Measurements from ENCODE around the gene ATG3. TPM values are rescaled to one million over a fixed set of nuclear protein-coding genes. Genes with fewer than 3 reads are reported as not detected.
A peak's percentile ranks its signal among the peaks of the same experiment; 100 is the strongest.

ATG3 gene
- 51.1 TPM for polyA plus RNA-seq (2013, experiment 1 of 2)
- 54.1 TPM for polyA plus RNA-seq (2013, experiment 2 of 2)

DNA sequence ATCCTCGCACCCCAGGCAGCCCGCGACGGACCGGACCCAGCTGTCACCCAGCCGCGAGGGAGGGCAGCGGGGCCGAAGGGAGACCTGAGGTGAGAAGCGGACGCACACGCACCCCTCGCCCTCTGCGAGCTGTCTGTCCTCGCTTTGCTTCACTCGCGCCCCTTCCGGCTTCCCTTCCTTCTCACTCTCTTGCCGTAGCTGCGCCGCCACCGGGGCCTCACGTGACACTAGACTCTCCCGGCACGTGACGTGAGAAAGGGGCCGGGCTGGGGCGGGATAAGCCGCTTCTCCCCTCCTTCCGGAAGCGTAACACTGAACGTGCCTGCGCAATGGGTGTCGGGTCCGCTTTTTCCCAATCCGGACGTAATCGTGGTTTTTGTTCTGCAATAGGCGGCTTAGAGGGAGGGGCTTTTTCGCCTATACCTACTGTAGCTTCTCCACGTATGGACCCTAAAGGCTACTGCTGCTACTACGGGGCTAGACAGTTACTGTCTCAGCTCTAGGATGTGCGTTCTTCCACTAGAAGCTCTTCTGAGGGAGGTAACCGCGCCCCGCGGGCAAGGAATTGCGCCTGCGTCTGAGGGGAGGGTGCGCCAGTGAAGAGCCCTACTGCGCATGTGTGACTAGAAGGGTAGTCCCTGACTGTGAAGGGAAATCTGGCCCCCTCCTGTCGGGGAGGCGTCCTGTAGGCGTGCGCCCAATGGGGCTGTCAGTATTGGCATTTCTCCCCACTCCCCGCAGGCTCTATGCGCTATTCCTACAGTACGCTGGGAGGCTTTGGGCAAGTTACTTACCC, at the start of gene ATG3, which contains the start of gene SLC35A5:
Gene ATG3, minus strand, starts transcription at position 229 of the 796 bp plus-strand sequence. CDS start 434 bp downstream, outside the sequence.
Gene SLC35A5, plus strand, starts transcription at position 312 of the 796 bp plus-strand sequence. CDS start 1,359 bp downstream, outside the sequence.
- WGBS, result 0% methylated on average over 54 of the region's 58 CpGs
- H3K9me3 ChIP-seq (ENCODE audit: control insufficient read depth, low read length), result no peaks in the 10 kb centered on the region

DNA sequence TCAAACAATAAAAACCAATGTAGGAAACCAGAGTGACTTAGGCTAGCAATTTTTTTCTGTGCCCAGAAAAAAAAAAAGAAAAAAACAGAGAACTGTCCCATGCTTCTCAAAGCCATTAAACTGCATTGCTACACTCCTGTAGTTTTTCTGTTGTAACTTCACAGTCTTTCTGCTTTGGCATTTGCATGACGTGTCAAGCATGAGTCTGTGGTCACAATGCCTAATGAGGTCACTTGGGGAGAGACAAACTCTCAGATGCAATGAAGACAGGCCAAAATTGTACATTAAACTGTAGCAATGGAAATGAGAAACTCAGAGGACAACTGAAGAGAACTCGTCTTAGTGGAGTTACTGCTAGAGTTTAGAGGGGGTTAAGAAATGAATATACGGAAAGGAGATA, 48.4 kb upstream of the ATG3 start:
- 89% methylated on average over 3 of the region's 3 CpGs for WGBS

More for the DNA sequence above, at the start of gene ATG3, which contains the start of gene SLC35A5:
- peak within 1 kb of the TSS; percentile 87 for H4K8ac ChIP-seq (ENCODE audit: low read length)
- peak within 1 kb of the TSS; percentile 99 for H3K9ac ChIP-seq (ENCODE audit: low read length)
- H3K4ac ChIP-seq (ENCODE audit: low read depth in 1 of 2, low read length in 2 of 2), result peak within 1 kb of the TSS; percentile 35 to 81
- peak within 1 kb of the TSS; percentile 94 for H2AFZ ChIP-seq (ENCODE audit: low read depth, low read length)
- H3K27me3 ChIP-seq (ENCODE audit: control insufficient read depth in 1 of 2, insufficient read depth in 1 of 2, low read length in 2 of 2), result no peaks in the 10 kb centered on the region
- H3K4me1 ChIP-seq (ENCODE audit: control insufficient read depth, insufficient read depth, low read depth, low read length), result peaks cover 1% of the 10 kb centered on the region
- peak within 1 kb of the TSS; percentile 87 for H2BK120ac ChIP-seq (ENCODE audit: low read depth, low read length)
- H2AK5ac ChIP-seq (ENCODE audit: low read length, severe bottlenecking), result no peak within 1 kb of the TSS
- peak within 1 kb of the TSS; percentile 92 for H3K27ac ChIP-seq (ENCODE audit: low read length, poor library complexity, severe bottlenecking)
- peak within 1 kb of the TSS; percentile 44 for H2BK15ac ChIP-seq (ENCODE audit: low read depth, poor library complexity, severe bottlenecking)
- peak within 1 kb of the TSS; percentile 79 for H3K4me2 ChIP-seq (ENCODE audit: low read length, poor library complexity, severe bottlenecking)
- peak; percentile 99 for DNase-seq
- peak within 1 kb of the TSS; percentile 98 to 99 for H3K4me3 ChIP-seq (ENCODE audit: insufficient read depth in 1 of 2, low read depth in 1 of 2, low read length in 2 of 2)
- peak within 1 kb of the TSS; percentile 60 to 85 for H2BK12ac ChIP-seq (ENCODE audit: low read length in 2 of 2)
- H3K79me1 ChIP-seq (replicated peaks; ENCODE audit: low read length, poor library complexity, severe bottlenecking), result peaks cover 4% of the 10 kb centered on the region
- H2BK5ac ChIP-seq (ENCODE audit: low read depth, low read length, poor library complexity, severe bottlenecking), result peak within 1 kb of the TSS; percentile 83
- H3K18ac ChIP-seq (ENCODE audit: low read depth in 1 of 2, low read length in 2 of 2), result peak within 1 kb of the TSS; percentile 95 to 99
- peak within 1 kb of the TSS; percentile 88 for H4K91ac ChIP-seq (ENCODE audit: low read length)
- H3K23ac ChIP-seq (ENCODE audit: low read length in 2 of 2), result peak within 1 kb of the TSS in 1 of 2 experiments; percentile 94
- H3K14ac ChIP-seq (ENCODE audit: low read length in 2 of 2), result peak within 1 kb of the TSS in 1 of 2 experiments; percentile 93
- H3K36me3 ChIP-seq (ENCODE audit: control insufficient read depth in 1 of 2, insufficient read depth in 2 of 2, low read depth in 1 of 2, low read length in 2 of 2), result peaks cover 4 to 29% of the 10 kb centered on the region in 2 experiments

DNA sequence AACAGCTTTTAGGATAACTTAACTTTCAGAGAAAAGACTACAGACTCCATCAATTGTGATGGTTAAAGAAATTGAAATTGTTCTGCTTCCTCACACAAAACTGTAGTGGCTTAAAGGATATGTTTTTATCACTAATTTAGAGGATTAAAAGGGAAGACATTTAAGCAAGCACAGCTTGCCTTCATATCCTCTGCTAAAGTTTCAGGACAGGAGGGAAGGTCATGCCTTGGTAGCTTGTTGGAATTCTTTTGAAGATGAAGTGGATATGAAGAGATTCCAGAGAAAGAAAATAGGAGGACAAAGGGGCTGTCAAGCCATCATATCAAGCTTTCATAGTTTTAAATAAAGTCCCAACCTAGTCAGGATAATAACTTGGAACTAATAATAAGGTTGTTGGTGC, 46.1 kb upstream of the ATG3 start:
- Histone ChIP-seq H3K4ac (ENCODE audit: low read depth in 1 of 2, low read length in 2 of 2) (no peak overlapping the region), H4K8ac (ENCODE audit: low read length) (no peak overlapping the region), H2BK15ac (ENCODE audit: low read depth, poor library complexity, severe bottlenecking) (no peak overlapping the region), H2AFZ (ENCODE audit: low read depth, low read length) (no peak overlapping the region), H3K14ac (ENCODE audit: low read length in 2 of 2) (no peak overlapping the region), H3K9me3 (ENCODE audit: control insufficient read depth, low read length) (no peaks in the 10 kb centered on the region), H3K36me3 (ENCODE audit: control insufficient read depth in 1 of 2, insufficient read depth in 2 of 2, low read depth in 1 of 2, low read length in 2 of 2) (peaks cover 3 to 92% of the 10 kb centered on the region in 2 experiments), H3K18ac (ENCODE audit: low read depth in 1 of 2, low read length in 2 of 2) (no peak overlapping the region), H4K91ac (ENCODE audit: low read length) (no peak overlapping the region), H3K4me3 (ENCODE audit: insufficient read depth in 1 of 2, low read depth in 1 of 2, low read length in 2 of 2) (no peak overlapping the region), H2BK12ac (ENCODE audit: low read length in 2 of 2) (no peak overlapping the region), H3K9ac (ENCODE audit: low read length) (no peak overlapping the region), H3K79me1 (replicated peaks; ENCODE audit: low read length, poor library complexity, severe bottlenecking) (no peaks in the 10 kb centered on the region), H2AK5ac (ENCODE audit: low read length, severe bottlenecking) (no peak overlapping the region), H3K27ac (ENCODE audit: low read length, poor library complexity, severe bottlenecking) (peak overlapping the region; percentile 43), H3K27me3 (ENCODE audit: control insufficient read depth in 1 of 2, insufficient read depth in 1 of 2, low read length in 2 of 2) (no peaks in the 10 kb centered on the region), H2BK5ac (ENCODE audit: low read depth, low read length, poor library complexity, severe bottlenecking) (no peak overlapping the region), H2BK120ac (ENCODE audit: low read depth, low read length) (no peak overlapping the region), H3K4me2 (ENCODE audit: low read length, poor library complexity, severe bottlenecking) (no peak overlapping the region), H3K4me1 (ENCODE audit: control insufficient read depth, insufficient read depth, low read depth, low read length) (peaks cover 2% of the 10 kb centered on the region), H3K23ac (ENCODE audit: low read length in 2 of 2) (no peak overlapping the region)
- DNase-seq, result no peak

More for the DNA sequence above, 48.4 kb upstream of the ATG3 start:
- Histone ChIP-seq H2BK120ac (ENCODE audit: low read depth, low read length) (no peak overlapping the region), H3K4me1 (ENCODE audit: control insufficient read depth, insufficient read depth, low read depth, low read length) (peaks cover 2% of the 10 kb centered on the region), H2BK5ac (ENCODE audit: low read depth, low read length, poor library complexity, severe bottlenecking) (no peak overlapping the region), H3K4ac (ENCODE audit: low read depth in 1 of 2, low read length in 2 of 2) (no peak overlapping the region), H3K4me2 (ENCODE audit: low read length, poor library complexity, severe bottlenecking) (no peak overlapping the region), H3K36me3 (ENCODE audit: control insufficient read depth in 1 of 2, insufficient read depth in 2 of 2, low read depth in 1 of 2, low read length in 2 of 2) (peaks cover 3 to 96% of the 10 kb centered on the region in 2 experiments), H3K23ac (ENCODE audit: low read length in 2 of 2) (no peak overlapping the region), H3K4me3 (ENCODE audit: insufficient read depth in 1 of 2, low read depth in 1 of 2, low read length in 2 of 2) (no peak overlapping the region), H4K91ac (ENCODE audit: low read length) (no peak overlapping the region), H2BK12ac (ENCODE audit: low read length in 2 of 2) (no peak overlapping the region), H3K14ac (ENCODE audit: low read length in 2 of 2) (no peak overlapping the region), H3K18ac (ENCODE audit: low read depth in 1 of 2, low read length in 2 of 2) (no peak overlapping the region), H3K27me3 (ENCODE audit: control insufficient read depth in 1 of 2, insufficient read depth in 1 of 2, low read length in 2 of 2) (no peaks in the 10 kb centered on the region), H2BK15ac (ENCODE audit: low read depth, poor library complexity, severe bottlenecking) (no peak overlapping the region), H4K8ac (ENCODE audit: low read length) (no peak overlapping the region), H2AK5ac (ENCODE audit: low read length, severe bottlenecking) (no peak overlapping the region), H3K9ac (ENCODE audit: low read length) (peak overlapping the region; percentile 73), H2AFZ (ENCODE audit: low read depth, low read length) (no peak overlapping the region), H3K27ac (ENCODE audit: low read length, poor library complexity, severe bottlenecking) (no peak overlapping the region), H3K79me1 (replicated peaks; ENCODE audit: low read length, poor library complexity, severe bottlenecking) (no peaks in the 10 kb centered on the region), H3K9me3 (ENCODE audit: control insufficient read depth, low read length) (no peaks in the 10 kb centered on the region)
- peak; percentile 73 for DNase-seq

DNA sequence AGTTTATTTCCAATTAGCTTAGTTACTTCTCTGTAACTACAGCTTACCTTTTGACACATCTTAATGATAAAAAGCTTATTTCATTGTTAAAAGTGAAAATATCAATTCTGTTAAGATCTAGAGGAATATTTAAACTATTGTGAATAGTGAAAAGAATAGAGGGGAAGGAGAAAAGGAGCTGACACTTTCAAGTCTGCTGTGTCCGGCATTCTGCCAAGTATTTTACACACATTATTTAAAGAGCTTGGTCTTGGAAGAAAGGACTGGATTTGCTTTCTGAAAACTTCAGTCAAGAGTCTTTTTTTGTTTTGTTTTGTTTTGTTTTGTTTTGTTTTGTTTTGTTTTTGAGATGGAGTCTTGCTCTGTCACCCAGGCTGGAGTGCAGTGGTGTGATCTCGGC, 44.3 kb upstream of the ATG3 start:
- no peak overlapping the region for H2AK5ac ChIP-seq (ENCODE audit: low read length, severe bottlenecking)
- no peak overlapping the region for H2BK120ac ChIP-seq (ENCODE audit: low read depth, low read length)
- H3K79me1 ChIP-seq (replicated peaks; ENCODE audit: low read length, poor library complexity, severe bottlenecking), result no peaks in the 10 kb centered on the region
- H3K23ac ChIP-seq (ENCODE audit: low read length in 2 of 2), result no peak overlapping the region
- no peak overlapping the region for H3K4me3 ChIP-seq (ENCODE audit: insufficient read depth in 1 of 2, low read depth in 1 of 2, low read length in 2 of 2)
- peak overlapping the region; percentile 84 for H3K9ac ChIP-seq (ENCODE audit: low read length)
- no peak overlapping the region for H3K18ac ChIP-seq (ENCODE audit: low read depth in 1 of 2, low read length in 2 of 2)
- no peak overlapping the region for H4K91ac ChIP-seq (ENCODE audit: low read length)
- H3K14ac ChIP-seq (ENCODE audit: low read length in 2 of 2), result no peak overlapping the region
- no peak overlapping the region for H2BK12ac ChIP-seq (ENCODE audit: low read length in 2 of 2)
- no peaks in the 10 kb centered on the region for H3K9me3 ChIP-seq (ENCODE audit: control insufficient read depth, low read length)
- H4K8ac ChIP-seq (ENCODE audit: low read length), result no peak overlapping the region
- H2BK15ac ChIP-seq (ENCODE audit: low read depth, poor library complexity, severe bottlenecking), result no peak overlapping the region
- H3K27ac ChIP-seq (ENCODE audit: low read length, poor library complexity, severe bottlenecking), result no peak overlapping the region
- no peaks in the 10 kb centered on the region for H3K27me3 ChIP-seq (ENCODE audit: control insufficient read depth in 1 of 2, insufficient read depth in 1 of 2, low read length in 2 of 2)
- H3K4me2 ChIP-seq (ENCODE audit: low read length, poor library complexity, severe bottlenecking), result no peak overlapping the region
- H2AFZ ChIP-seq (ENCODE audit: low read depth, low read length), result no peak overlapping the region
- no peak overlapping the region for H2BK5ac ChIP-seq (ENCODE audit: low read depth, low read length, poor library complexity, severe bottlenecking)
- H3K4ac ChIP-seq (ENCODE audit: low read depth in 1 of 2, low read length in 2 of 2), result no peak overlapping the region
- H3K4me1 ChIP-seq (ENCODE audit: control insufficient read depth, insufficient read depth, low read depth, low read length), result peaks cover 2% of the 10 kb centered on the region
- 98% methylated on average over 2 of the region's 2 CpGs for WGBS
- DNase-seq, result no peak
- peaks cover 0 to 92% of the 10 kb centered on the region in 2 experiments for H3K36me3 ChIP-seq (ENCODE audit: control insufficient read depth in 1 of 2, insufficient read depth in 2 of 2, low read depth in 1 of 2, low read length in 2 of 2)
